Fibroblast of mammary gland (primary cell): Measurements from ENCODE around the gene MRGPRX2.
A peak's percentile ranks its signal among the peaks of the same experiment; 100 is the strongest.

Experiments
- DNase-seq: peaks from one replicate; pipeline ENCODE4 v3.0.0-alpha.2; 2010; ENCODE audit warnings: low read depth
- H3K4me3 ChIP-seq: 2 replicates; pipeline ENCODE4 v1.5.1; 2011; ENCODE audit warnings: low read depth, mild to moderate bottlenecking, low read length, moderate library complexity; ENCODE audit not compliant: control insufficient read depth
- TF ChIP-seq, protein P1 (sequence below): conservative IDR thresholded peaks from 2 replicates; pipeline ENCODE4 v1.5.1; 2011; ENCODE audit warnings: low read depth, low read length, inconsistent platforms; ENCODE audit not compliant: control insufficient read depth, insufficient read depth

Gene MRGPRX2

DNA sequence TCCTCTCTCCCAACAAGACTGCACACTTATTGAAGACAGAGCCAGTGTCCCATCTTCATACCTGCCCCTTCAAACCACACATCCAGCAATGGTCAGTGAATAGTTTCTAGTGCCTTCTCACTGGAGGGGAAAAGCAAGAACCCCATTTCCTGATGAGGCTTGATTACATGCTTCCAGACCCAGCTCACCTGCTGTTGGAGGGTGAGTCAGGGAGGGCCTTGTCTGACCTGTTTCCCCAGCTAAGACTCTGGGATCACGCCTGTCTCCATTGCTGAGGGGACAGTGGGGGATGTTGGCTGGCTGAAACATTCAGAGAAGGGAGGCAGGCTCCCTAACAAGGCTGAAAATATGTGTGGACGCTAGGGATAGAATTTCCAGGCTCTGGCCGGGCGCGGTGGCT, 28.9 kb upstream of the MRGPRX2 start:
- no peak for DNase-seq
- TF ChIP-seq, protein P1, sequence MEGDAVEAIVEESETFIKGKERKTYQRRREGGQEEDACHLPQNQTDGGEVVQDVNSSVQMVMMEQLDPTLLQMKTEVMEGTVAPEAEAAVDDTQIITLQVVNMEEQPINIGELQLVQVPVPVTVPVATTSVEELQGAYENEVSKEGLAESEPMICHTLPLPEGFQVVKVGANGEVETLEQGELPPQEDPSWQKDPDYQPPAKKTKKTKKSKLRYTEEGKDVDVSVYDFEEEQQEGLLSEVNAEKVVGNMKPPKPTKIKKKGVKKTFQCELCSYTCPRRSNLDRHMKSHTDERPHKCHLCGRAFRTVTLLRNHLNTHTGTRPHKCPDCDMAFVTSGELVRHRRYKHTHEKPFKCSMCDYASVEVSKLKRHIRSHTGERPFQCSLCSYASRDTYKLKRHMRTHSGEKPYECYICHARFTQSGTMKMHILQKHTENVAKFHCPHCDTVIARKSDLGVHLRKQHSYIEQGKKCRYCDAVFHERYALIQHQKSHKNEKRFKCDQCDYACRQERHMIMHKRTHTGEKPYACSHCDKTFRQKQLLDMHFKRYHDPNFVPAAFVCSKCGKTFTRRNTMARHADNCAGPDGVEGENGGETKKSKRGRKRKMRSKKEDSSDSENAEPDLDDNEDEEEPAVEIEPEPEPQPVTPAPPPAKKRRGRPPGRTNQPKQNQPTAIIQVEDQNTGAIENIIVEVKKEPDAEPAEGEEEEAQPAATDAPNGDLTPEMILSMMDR, result no peak
- no peak overlapping the region for H3K4me3 ChIP-seq

DNA sequence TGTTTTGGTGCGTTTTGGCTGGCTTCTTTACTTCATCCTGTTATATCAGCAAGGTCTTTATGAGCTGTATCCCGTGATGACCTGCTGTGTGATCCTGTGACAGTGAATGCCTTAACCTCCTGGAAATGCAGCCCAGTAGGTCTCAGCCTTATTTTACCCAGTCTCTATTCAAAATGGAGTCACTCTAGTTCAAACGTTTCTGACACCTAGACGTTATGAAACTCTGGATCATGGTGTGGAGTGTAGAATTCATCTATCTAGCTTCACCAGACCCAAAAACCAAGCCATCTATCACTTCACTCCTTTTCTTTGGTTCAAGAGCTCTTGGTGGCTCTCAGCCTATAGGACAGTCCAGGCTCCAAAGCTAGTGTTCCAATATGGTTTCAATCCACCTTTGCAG, 28.3 kb upstream of the MRGPRX2 start:
- H3K4me3 ChIP-seq, result no peak overlapping the region
- TF ChIP-seq, protein P1, result no peak
- no peak for DNase-seq

- H3K4me3 ChIP-seq, result no peak overlapping the region
- peak; percentile 75 for DNase-seq
- TF ChIP-seq, protein P1, result no peak
Observed at GRCh38 chr11:19087658-19088057, 27.1 kb upstream of the MRGPRX2 start.

GRCh38 chr11:19084661-19085315, 24.3 kb upstream of the MRGPRX2 start:
- DNase-seq, result peak; percentile 9
- H3K4me3 ChIP-seq, result no peak overlapping the region
- TF ChIP-seq, protein P1, result no peak

DNA sequence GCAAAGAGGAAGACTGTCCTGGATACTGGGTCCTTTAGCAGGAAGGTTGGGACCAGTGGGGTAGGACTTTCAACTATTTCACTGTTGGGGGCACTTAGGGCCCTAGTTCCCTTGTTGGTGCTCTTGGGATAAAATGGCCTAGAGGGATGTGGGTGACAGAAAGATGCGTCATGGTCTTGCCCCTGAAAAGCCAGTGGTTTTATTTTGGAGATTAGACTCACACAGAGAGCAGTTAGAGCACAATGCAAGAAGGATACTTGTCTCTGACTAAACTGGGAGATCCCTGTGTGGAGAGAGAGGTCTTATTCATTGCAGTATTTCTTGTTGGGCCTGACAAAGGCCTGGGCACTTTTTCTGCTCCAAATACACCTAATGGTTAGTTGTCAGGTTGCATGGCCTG, 22.6 kb upstream of the MRGPRX2 start:
- TF ChIP-seq, protein P1, result no peak
- no peak overlapping the region for H3K4me3 ChIP-seq
- no peak for DNase-seq

- TF ChIP-seq, protein P1, result no peak
- no peak overlapping the region for H3K4me3 ChIP-seq
- peak; percentile 79 for DNase-seq
Observed at GRCh38 chr11:19080579-19080993, 20.1 kb upstream of the MRGPRX2 start.
